GM19395 (cell line): ENCODE measurements around the gene MALSU1.
"Not testable (repeated sequence)": the region's sequence is repeated elsewhere in the genome, so short reads cannot be mapped to it uniquely, and the experiment has no call there.

Source experiments
- ATAC-seq: cut with Tn5 transposase; IDR thresholded peaks from one replicate; pipeline ENCODE4 v1.9.1; 2021; ENCODE audit warnings: mild to moderate bottlenecking, moderate library complexity; ENCODE audit not compliant: unreplicated experiment

MALSU1 gene

GRCh38 chr7:23285657-23286646, 13.2 kb upstream of the MALSU1 start:
- ATAC-seq: no peak

- ATAC-seq: no peak
Observed at GRCh38 chr7:23287612-23288011, 11.5 kb upstream of the MALSU1 start.

- ATAC-seq: no peak
Observed at GRCh38 chr7:23290993-23291392, 8.1 kb upstream of the MALSU1 start.

- no peak for ATAC-seq
Observed at GRCh38 chr7:23291957-23292560, 7.1 kb upstream of the MALSU1 start.

GRCh38 chr7:23292623-23293022, 6.5 kb upstream of the MALSU1 start:
- ATAC-seq: no peak

GRCh38 chr7:23293500-23294073, 5.6 kb upstream of the MALSU1 start:
- ATAC-seq: no peak

GRCh38 chr7:23294549-23295400, 4.4 kb upstream of the MALSU1 start:
- no peak for ATAC-seq

- ATAC-seq: no peak
Observed at GRCh38 chr7:23295401-23295697, 3.8 kb upstream of the MALSU1 start.

- ATAC-seq: no peak
Observed at GRCh38 chr7:23298141-23298881, 828 bp upstream of the MALSU1 start.

GRCh38 chr7:23299770-23300300, 696 bp downstream of the MALSU1 start:
- ATAC-seq: no peak

GRCh38 chr7:23306936-23307521, 7.9 kb downstream of the MALSU1 start:
- no peak for ATAC-seq

- ATAC-seq: no peak
Observed at GRCh38 chr7:23308754-23309153, 9.6 kb downstream of the MALSU1 start.

GRCh38 chr7:23312141-23312540, 13.0 kb downstream of the MALSU1 start:
- ATAC-seq: not testable (repeated sequence)

- ATAC-seq: no peak
Observed at GRCh38 chr7:23315366-23315765, 16.2 kb downstream of the MALSU1 start.

- ATAC-seq: no peak
Observed at GRCh38 chr7:23331132-23331531, 32.0 kb downstream of the MALSU1 start.

GRCh38 chr7:23332193-23332592, 33.1 kb downstream of the MALSU1 start:
- no peak for ATAC-seq

GRCh38 chr7:23332910-23333612, 33.9 kb downstream of the MALSU1 start:
- ATAC-seq: no peak

GRCh38 chr7:23333671-23334246, 34.6 kb downstream of the MALSU1 start:
- no peak for ATAC-seq
